Measurements from ENCODE around the gene UCK2. TPM values are rescaled to one million over a fixed set of nuclear protein-coding genes. Genes with fewer than 3 reads are reported as not detected.

Gene UCK2
- total RNA-seq, 2 experiments from 2014 or later = 0.67 to 0.71 TPM

GRCh38 chr1:165858364-165858823 lies 31.0 kb downstream of the UCK2 start:
- intact Hi-C loops (cut with DNase I, micrococcal nuclease) = no loop called here

GRCh38 chr1:165858967-165859845 lies 31.8 kb downstream of the UCK2 start:
- DNase-seq (no peak), ATAC-seq (ENCODE audit: poor library complexity) (no peak)
- H3K4me1 ChIP-seq (ENCODE audit: insufficient read depth, low read length) = no peaks in the 10 kb centered on the region
- H3K4me3 Mint-ChIP-seq = no peak overlapping the region
- ChIA-PET POLR2A (no interaction called here), CTCF (no interaction called here)
- no peaks in the 10 kb centered on the region for H3K36me3 ChIP-seq (ENCODE audit: insufficient read depth, low read length)
- H3K36me3 Mint-ChIP-seq (ENCODE audit: low read depth) = no peaks in the 10 kb centered on the region
- no peak overlapping the region for H3K27ac ChIP-seq (ENCODE audit: low read depth in 1 of 2, low read length in 2 of 2)
- TF ChIP-seq, protein P1, sequence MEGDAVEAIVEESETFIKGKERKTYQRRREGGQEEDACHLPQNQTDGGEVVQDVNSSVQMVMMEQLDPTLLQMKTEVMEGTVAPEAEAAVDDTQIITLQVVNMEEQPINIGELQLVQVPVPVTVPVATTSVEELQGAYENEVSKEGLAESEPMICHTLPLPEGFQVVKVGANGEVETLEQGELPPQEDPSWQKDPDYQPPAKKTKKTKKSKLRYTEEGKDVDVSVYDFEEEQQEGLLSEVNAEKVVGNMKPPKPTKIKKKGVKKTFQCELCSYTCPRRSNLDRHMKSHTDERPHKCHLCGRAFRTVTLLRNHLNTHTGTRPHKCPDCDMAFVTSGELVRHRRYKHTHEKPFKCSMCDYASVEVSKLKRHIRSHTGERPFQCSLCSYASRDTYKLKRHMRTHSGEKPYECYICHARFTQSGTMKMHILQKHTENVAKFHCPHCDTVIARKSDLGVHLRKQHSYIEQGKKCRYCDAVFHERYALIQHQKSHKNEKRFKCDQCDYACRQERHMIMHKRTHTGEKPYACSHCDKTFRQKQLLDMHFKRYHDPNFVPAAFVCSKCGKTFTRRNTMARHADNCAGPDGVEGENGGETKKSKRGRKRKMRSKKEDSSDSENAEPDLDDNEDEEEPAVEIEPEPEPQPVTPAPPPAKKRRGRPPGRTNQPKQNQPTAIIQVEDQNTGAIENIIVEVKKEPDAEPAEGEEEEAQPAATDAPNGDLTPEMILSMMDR (IDR thresholded peaks at IDR 0.05) = no peak
- peaks cover 4% of the 10 kb centered on the region for H3K4me1 Mint-ChIP-seq (ENCODE audit: low read depth)
- no peak overlapping the region for H3K27ac Mint-ChIP-seq
- intact Hi-C loops (cut with DNase I, micrococcal nuclease) = no loop called here
- no peaks in the 10 kb centered on the region for H3K27me3 Mint-ChIP-seq
- no peaks in the 10 kb centered on the region for H3K9me3 Mint-ChIP-seq
- H3K27me3 ChIP-seq (ENCODE audit: control insufficient read depth in 1 of 2, insufficient read depth in 2 of 2, low read length in 2 of 2) = no peaks in the 10 kb centered on the region
- H3K4me3 ChIP-seq (ENCODE audit: low read length) = no peak overlapping the region
- H3K9me3 ChIP-seq (ENCODE audit: control insufficient read depth in 1 of 2, insufficient read depth in 1 of 2, low read length in 2 of 2) = peaks cover 0 to 4% of the 10 kb centered on the region in 2 experiments

More at GRCh38 chr1:165858364-165858823, 31.0 kb downstream of the UCK2 start:
- Mint-ChIP-seq H3K27me3 (no peaks in the 10 kb centered on the region), H3K4me3 (no peak overlapping the region), H3K27ac (no peak overlapping the region), H3K36me3 (ENCODE audit: low read depth) (no peaks in the 10 kb centered on the region), H3K4me1 (ENCODE audit: low read depth) (peaks cover 8% of the 10 kb centered on the region), H3K9me3 (no peaks in the 10 kb centered on the region)
- H3K36me3 ChIP-seq (ENCODE audit: insufficient read depth, low read length) = no peaks in the 10 kb centered on the region
- H3K9me3 ChIP-seq (ENCODE audit: control insufficient read depth in 1 of 2, insufficient read depth in 1 of 2, low read length in 2 of 2) = peaks cover 0 to 4% of the 10 kb centered on the region in 2 experiments
- ChIA-PET CTCF (no interaction called here), POLR2A (no interaction called here)
- no peak for ATAC-seq (ENCODE audit: poor library complexity)
- TF ChIP-seq, protein P1 (IDR thresholded peaks at IDR 0.05) = no peak
- H3K27ac ChIP-seq (ENCODE audit: low read depth in 1 of 2, low read length in 2 of 2) = no peak overlapping the region
- no peaks in the 10 kb centered on the region for H3K27me3 ChIP-seq (ENCODE audit: control insufficient read depth in 1 of 2, insufficient read depth in 2 of 2, low read length in 2 of 2)
- no peaks in the 10 kb centered on the region for H3K4me1 ChIP-seq (ENCODE audit: insufficient read depth, low read length)
- no peak for DNase-seq
- no peak overlapping the region for H3K4me3 ChIP-seq (ENCODE audit: low read length)

DNA sequence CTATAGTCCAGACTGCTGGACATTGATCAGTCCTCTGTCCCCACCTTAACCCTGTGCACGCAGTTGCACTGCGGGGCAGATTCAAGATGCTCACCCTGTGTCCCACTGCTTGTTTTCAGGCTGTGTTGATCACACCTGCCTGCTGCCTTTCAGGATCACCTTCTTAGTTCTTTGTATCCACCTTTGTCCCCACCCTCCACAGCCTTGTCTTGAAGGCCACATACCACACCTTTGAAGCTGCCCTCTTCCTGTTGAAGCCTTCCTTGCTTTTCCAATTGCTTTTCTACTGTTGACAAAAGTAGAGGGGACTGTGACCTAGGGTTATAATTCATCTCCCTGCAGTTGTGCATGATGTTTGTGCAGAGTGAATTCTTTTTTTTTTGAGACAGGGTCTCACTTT lies 32.7 kb downstream of the UCK2 start:
- DNase-seq = no peak
- Mint-ChIP-seq H3K27me3 (no peaks in the 10 kb centered on the region), H3K36me3 (ENCODE audit: low read depth) (no peaks in the 10 kb centered on the region), H3K4me1 (ENCODE audit: low read depth) (peaks cover 4% of the 10 kb centered on the region), H3K27ac (no peak overlapping the region), H3K4me3 (no peak overlapping the region), H3K9me3 (no peaks in the 10 kb centered on the region)
- no peaks in the 10 kb centered on the region for H3K4me1 ChIP-seq (ENCODE audit: insufficient read depth, low read length)
- CTCF ChIA-PET = no interaction called here
- peaks cover 0 to 4% of the 10 kb centered on the region in 2 experiments for H3K9me3 ChIP-seq (ENCODE audit: control insufficient read depth in 1 of 2, insufficient read depth in 1 of 2, low read length in 2 of 2)
- no peak for ATAC-seq (ENCODE audit: poor library complexity)
- POLR2A ChIA-PET = no interaction called here
- no peaks in the 10 kb centered on the region for H3K27me3 ChIP-seq (ENCODE audit: control insufficient read depth in 1 of 2, insufficient read depth in 2 of 2, low read length in 2 of 2)
- H3K36me3 ChIP-seq (ENCODE audit: insufficient read depth, low read length) = no peaks in the 10 kb centered on the region
- no peak overlapping the region for H3K27ac ChIP-seq (ENCODE audit: low read depth in 1 of 2, low read length in 2 of 2)
- no peak overlapping the region for H3K4me3 ChIP-seq (ENCODE audit: low read length)
- TF ChIP-seq, protein P1 (IDR thresholded peaks at IDR 0.05) = no peak
- intact Hi-C loops (cut with DNase I, micrococcal nuclease) = no loop called here

Data from CD4-positive, alpha-beta T cell (primary cell).